ENCODE results near the gene PCARE. TPM values are rescaled to one million over a fixed set of nuclear protein-coding genes. Genes with fewer than 3 reads are reported as not detected.

PCARE gene
- not detected for polyA plus RNA-seq (2013, experiment 1 of 2)
- not detected for polyA plus RNA-seq (2013, experiment 2 of 2)

GRCh38 chr2:29074411-29074810 lies at the start of gene PCARE:
Gene PCARE (minus strand): TSS chr2:29074523. CDS start chr2:29074261, 262 bp downstream.
- no peak within 1 kb of the TSS for H2BK15ac ChIP-seq (replicated peaks; ENCODE audit: low read depth)
- H3K27ac ChIP-seq (ENCODE audit: low read depth, low read length), result no peak within 1 kb of the TSS
- H3K9ac ChIP-seq (ENCODE audit: low read length), result no peak within 1 kb of the TSS
- no peak within 1 kb of the TSS for H4K5ac ChIP-seq (ENCODE audit: low read length)
- H3K4me3 ChIP-seq (ENCODE audit: low read length), result no peak within 1 kb of the TSS
- DNase-seq, result no peak
- no peaks in the 10 kb centered on the region for H3K79me1 ChIP-seq (ENCODE audit: low read length)
- no peak within 1 kb of the TSS for H2AK5ac ChIP-seq (ENCODE audit: low read length)
- no peak within 1 kb of the TSS for H2BK5ac ChIP-seq (ENCODE audit: low read length)
- H3K79me2 ChIP-seq (ENCODE audit: control insufficient read depth, insufficient read depth, low read length), result no peaks in the 10 kb centered on the region
- H3K4ac ChIP-seq (ENCODE audit: low read depth, low read length), result no peak within 1 kb of the TSS
- H3K27me3 ChIP-seq (ENCODE audit: insufficient read depth, low read length, poor library complexity), result no peaks in the 10 kb centered on the region
- no CpG with 5 or more reads among the region's 8 CpGs for WGBS (ENCODE audit: extremely low coverage, insufficient coverage, low lambda C conversion rate)
- no peak within 1 kb of the TSS for H3K56ac ChIP-seq (ENCODE audit: low read length)
- H3K36me3 ChIP-seq (ENCODE audit: control insufficient read depth, insufficient read depth, low read length), result no peaks in the 10 kb centered on the region
- no peak within 1 kb of the TSS for H3K4me2 ChIP-seq (ENCODE audit: low read length)
- H3K18ac ChIP-seq (ENCODE audit: low read length), result no peak within 1 kb of the TSS
- H4K8ac ChIP-seq (ENCODE audit: low read depth, low read length), result no peak within 1 kb of the TSS
- H2BK120ac ChIP-seq (ENCODE audit: low read depth, low read length), result no peak within 1 kb of the TSS
- H3K23ac ChIP-seq (ENCODE audit: low read length), result no peak within 1 kb of the TSS
- no peaks in the 10 kb centered on the region for H3K4me1 ChIP-seq (ENCODE audit: control insufficient read depth, low read depth, low read length)

- DNase-seq, result no peak
- Histone ChIP-seq H3K9ac (ENCODE audit: low read length) (no peak overlapping the region), H3K27me3 (ENCODE audit: insufficient read depth, low read length, poor library complexity) (no peaks in the 10 kb centered on the region), H3K4ac (ENCODE audit: low read depth, low read length) (no peak overlapping the region), H2BK5ac (ENCODE audit: low read length) (no peak overlapping the region), H3K79me1 (ENCODE audit: low read length) (no peaks in the 10 kb centered on the region), H3K36me3 (ENCODE audit: control insufficient read depth, insufficient read depth, low read length) (no peaks in the 10 kb centered on the region), H4K8ac (ENCODE audit: low read depth, low read length) (no peak overlapping the region), H2AK5ac (ENCODE audit: low read length) (no peak overlapping the region), H3K18ac (ENCODE audit: low read length) (no peak overlapping the region), H2BK15ac (replicated peaks; ENCODE audit: low read depth) (no peak overlapping the region), H3K79me2 (ENCODE audit: control insufficient read depth, insufficient read depth, low read length) (no peaks in the 10 kb centered on the region), H3K4me1 (ENCODE audit: control insufficient read depth, low read depth, low read length) (no peaks in the 10 kb centered on the region), H3K23ac (ENCODE audit: low read length) (no peak overlapping the region), H3K4me3 (ENCODE audit: low read length) (no peak overlapping the region), H3K4me2 (ENCODE audit: low read length) (no peak overlapping the region), H4K5ac (ENCODE audit: low read length) (no peak overlapping the region), H3K27ac (ENCODE audit: low read depth, low read length) (no peak overlapping the region), H3K56ac (ENCODE audit: low read length) (no peak overlapping the region), H2BK120ac (ENCODE audit: low read depth, low read length) (no peak overlapping the region)
- WGBS (ENCODE audit: extremely low coverage, insufficient coverage, low lambda C conversion rate), result no CpG with 5 or more reads among the region's 3 CpGs
These were observed 49.5 kb upstream of the PCARE start for GRCh38 chr2:29123617-29124349.

- Histone ChIP-seq H3K36me3 (ENCODE audit: control insufficient read depth, insufficient read depth, low read length) (no peaks in the 10 kb centered on the region), H3K18ac (ENCODE audit: low read length) (no peak overlapping the region), H3K4me3 (ENCODE audit: low read length) (no peak overlapping the region), H2BK120ac (ENCODE audit: low read depth, low read length) (no peak overlapping the region), H3K4me2 (ENCODE audit: low read length) (no peak overlapping the region), H3K4ac (ENCODE audit: low read depth, low read length) (no peak overlapping the region), H3K56ac (ENCODE audit: low read length) (no peak overlapping the region), H3K79me2 (ENCODE audit: control insufficient read depth, insufficient read depth, low read length) (no peaks in the 10 kb centered on the region), H3K9ac (ENCODE audit: low read length) (no peak overlapping the region), H3K27me3 (ENCODE audit: insufficient read depth, low read length, poor library complexity) (peaks cover 12% of the 10 kb centered on the region), H2BK5ac (ENCODE audit: low read length) (no peak overlapping the region), H3K23ac (ENCODE audit: low read length) (no peak overlapping the region), H2BK15ac (replicated peaks; ENCODE audit: low read depth) (no peak overlapping the region), H3K79me1 (ENCODE audit: low read length) (no peaks in the 10 kb centered on the region), H4K5ac (ENCODE audit: low read length) (no peak overlapping the region), H3K4me1 (ENCODE audit: control insufficient read depth, low read depth, low read length) (no peaks in the 10 kb centered on the region), H4K8ac (ENCODE audit: low read depth, low read length) (no peak overlapping the region), H3K27ac (ENCODE audit: low read depth, low read length) (no peak overlapping the region), H2AK5ac (ENCODE audit: low read length) (no peak overlapping the region)
- no peak for DNase-seq
- no CpG with 5 or more reads among the region's 2 CpGs for WGBS (ENCODE audit: extremely low coverage, insufficient coverage, low lambda C conversion rate)
These were observed 46.5 kb upstream of the PCARE start for GRCh38 chr2:29120846-29121245.

GRCh38 chr2:29119211-29119610 lies 44.9 kb upstream of the PCARE start:
- no peaks in the 10 kb centered on the region for H3K36me3 ChIP-seq (ENCODE audit: control insufficient read depth, insufficient read depth, low read length)
- H3K56ac ChIP-seq (ENCODE audit: low read length), result no peak overlapping the region
- H3K4me2 ChIP-seq (ENCODE audit: low read length), result no peak overlapping the region
- H3K27me3 ChIP-seq (ENCODE audit: insufficient read depth, low read length, poor library complexity), result peaks cover 21% of the 10 kb centered on the region
- no peak overlapping the region for H4K5ac ChIP-seq (ENCODE audit: low read length)
- no peaks in the 10 kb centered on the region for H3K79me1 ChIP-seq (ENCODE audit: low read length)
- H3K79me2 ChIP-seq (ENCODE audit: control insufficient read depth, insufficient read depth, low read length), result no peaks in the 10 kb centered on the region
- no peak overlapping the region for H2BK15ac ChIP-seq (replicated peaks; ENCODE audit: low read depth)
- no peak overlapping the region for H3K4me3 ChIP-seq (ENCODE audit: low read length)
- H2BK5ac ChIP-seq (ENCODE audit: low read length), result no peak overlapping the region
- H3K27ac ChIP-seq (ENCODE audit: low read depth, low read length), result no peak overlapping the region
- WGBS (ENCODE audit: extremely low coverage, insufficient coverage, low lambda C conversion rate), result no CpG with 5 or more reads among the region's 4 CpGs
- no peak overlapping the region for H3K4ac ChIP-seq (ENCODE audit: low read depth, low read length)
- no peak overlapping the region for H3K23ac ChIP-seq (ENCODE audit: low read length)
- no peaks in the 10 kb centered on the region for H3K4me1 ChIP-seq (ENCODE audit: control insufficient read depth, low read depth, low read length)
- no peak overlapping the region for H3K9ac ChIP-seq (ENCODE audit: low read length)
- no peak overlapping the region for H2BK120ac ChIP-seq (ENCODE audit: low read depth, low read length)
- H2AK5ac ChIP-seq (ENCODE audit: low read length), result no peak overlapping the region
- no peak for DNase-seq
- H4K8ac ChIP-seq (ENCODE audit: low read depth, low read length), result no peak overlapping the region
- no peak overlapping the region for H3K18ac ChIP-seq (ENCODE audit: low read length)

GRCh38 chr2:29117636-29118303 lies 43.4 kb upstream of the PCARE start:
- no peak overlapping the region for H2AK5ac ChIP-seq (ENCODE audit: low read length)
- DNase-seq, result no peak
- H4K5ac ChIP-seq (ENCODE audit: low read length), result no peak overlapping the region
- no peak overlapping the region for H3K27ac ChIP-seq (ENCODE audit: low read depth, low read length)
- H3K4ac ChIP-seq (ENCODE audit: low read depth, low read length), result no peak overlapping the region
- H3K9ac ChIP-seq (ENCODE audit: low read length), result no peak overlapping the region
- H3K79me1 ChIP-seq (ENCODE audit: low read length), result no peaks in the 10 kb centered on the region
- no peaks in the 10 kb centered on the region for H3K36me3 ChIP-seq (ENCODE audit: control insufficient read depth, insufficient read depth, low read length)
- no peak overlapping the region for H2BK120ac ChIP-seq (ENCODE audit: low read depth, low read length)
- no peak overlapping the region for H3K4me2 ChIP-seq (ENCODE audit: low read length)
- no peaks in the 10 kb centered on the region for H3K79me2 ChIP-seq (ENCODE audit: control insufficient read depth, insufficient read depth, low read length)
- H2BK5ac ChIP-seq (ENCODE audit: low read length), result no peak overlapping the region
- peaks cover 25% of the 10 kb centered on the region for H3K27me3 ChIP-seq (ENCODE audit: insufficient read depth, low read length, poor library complexity)
- H3K56ac ChIP-seq (ENCODE audit: low read length), result no peak overlapping the region
- no peaks in the 10 kb centered on the region for H3K4me1 ChIP-seq (ENCODE audit: control insufficient read depth, low read depth, low read length)
- no peak overlapping the region for H2BK15ac ChIP-seq (replicated peaks; ENCODE audit: low read depth)
- no peak overlapping the region for H3K4me3 ChIP-seq (ENCODE audit: low read length)
- H4K8ac ChIP-seq (ENCODE audit: low read depth, low read length), result no peak overlapping the region
- H3K18ac ChIP-seq (ENCODE audit: low read length), result no peak overlapping the region
- no peak overlapping the region for H3K23ac ChIP-seq (ENCODE audit: low read length)
- no CpG with 5 or more reads among the region's 2 CpGs for WGBS (ENCODE audit: extremely low coverage, insufficient coverage, low lambda C conversion rate)

Measured in mesendoderm (in vitro differentiated cells).